Measurements from ENCODE around the gene CAMKK2.

DNA sequence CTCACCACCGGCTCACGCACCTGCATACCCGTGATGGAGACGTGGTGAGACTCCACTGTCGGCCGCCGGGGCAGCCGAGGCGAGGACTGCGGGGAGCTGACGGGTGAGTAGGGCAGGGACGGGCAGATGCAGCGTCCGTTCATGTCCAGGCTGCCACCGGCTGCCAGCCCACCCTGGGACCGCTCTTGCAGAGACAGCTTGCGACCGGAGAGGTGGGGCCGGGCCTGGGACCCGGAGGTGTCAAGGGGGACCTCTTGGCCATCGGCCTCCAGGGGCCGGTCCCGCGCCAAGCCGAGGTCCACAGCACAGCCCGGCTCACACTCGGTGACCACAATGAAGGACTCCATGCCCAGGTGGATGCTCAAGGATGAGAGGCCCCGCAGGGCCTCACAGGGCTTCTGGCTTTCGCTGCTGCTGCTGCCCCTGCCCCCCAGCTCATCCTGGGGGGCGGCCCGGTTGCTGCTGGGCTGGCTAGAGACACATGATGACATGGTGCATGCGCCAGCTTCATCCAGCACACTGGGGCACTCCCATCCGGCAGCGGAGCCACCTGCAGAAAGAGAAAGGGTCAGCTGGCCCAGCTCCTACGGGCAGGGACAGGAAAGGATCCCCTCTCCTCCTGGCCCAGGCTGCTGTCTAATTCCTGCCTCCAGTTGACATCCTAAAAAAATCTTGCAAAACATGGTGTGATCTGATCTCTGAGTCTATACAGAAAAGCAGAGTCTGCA is 22.3 kb downstream of the CAMKK2 start:
- TF ChIP-seq, protein P1, sequence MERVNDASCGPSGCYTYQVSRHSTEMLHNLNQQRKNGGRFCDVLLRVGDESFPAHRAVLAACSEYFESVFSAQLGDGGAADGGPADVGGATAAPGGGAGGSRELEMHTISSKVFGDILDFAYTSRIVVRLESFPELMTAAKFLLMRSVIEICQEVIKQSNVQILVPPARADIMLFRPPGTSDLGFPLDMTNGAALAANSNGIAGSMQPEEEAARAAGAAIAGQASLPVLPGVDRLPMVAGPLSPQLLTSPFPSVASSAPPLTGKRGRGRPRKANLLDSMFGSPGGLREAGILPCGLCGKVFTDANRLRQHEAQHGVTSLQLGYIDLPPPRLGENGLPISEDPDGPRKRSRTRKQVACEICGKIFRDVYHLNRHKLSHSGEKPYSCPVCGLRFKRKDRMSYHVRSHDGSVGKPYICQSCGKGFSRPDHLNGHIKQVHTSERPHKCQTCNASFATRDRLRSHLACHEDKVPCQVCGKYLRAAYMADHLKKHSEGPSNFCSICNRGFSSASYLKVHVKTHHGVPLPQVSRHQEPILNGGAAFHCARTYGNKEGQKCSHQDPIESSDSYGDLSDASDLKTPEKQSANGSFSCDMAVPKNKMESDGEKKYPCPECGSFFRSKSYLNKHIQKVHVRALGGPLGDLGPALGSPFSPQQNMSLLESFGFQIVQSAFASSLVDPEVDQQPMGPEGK (CRISPR knock-in tag; IDR thresholded peaks at IDR 0.05; ENCODE audit: borderline replicate concordance), result no peak
- TF ChIP-seq MEIS2 (IDR thresholded peaks at IDR 0.05; ENCODE audit: partially characterized antibody) (no peak), EP300 (IDR thresholded peaks at IDR 0.05; ENCODE audit: low read length) (no peak), ZNF24 (IDR thresholded peaks at IDR 0.05) (no peak), TBL1XR1 (IDR thresholded peaks at IDR 0.05; ENCODE audit: low read length in 2 of 2) (no peak), ERF (CRISPR knock-in tag; IDR thresholded peaks at IDR 0.05) (no peak), BDP1 (IDR thresholded peaks at IDR 0.05; ENCODE audit: insufficient read depth, insufficient read length) (no peak), GATAD2A (IDR thresholded peaks at IDR 0.05) (no peak), CBX5 (IDR thresholded peaks at IDR 0.05; ENCODE audit: borderline replicate concordance, low read depth) (no peak)
- TF ChIP-seq, protein P2, sequence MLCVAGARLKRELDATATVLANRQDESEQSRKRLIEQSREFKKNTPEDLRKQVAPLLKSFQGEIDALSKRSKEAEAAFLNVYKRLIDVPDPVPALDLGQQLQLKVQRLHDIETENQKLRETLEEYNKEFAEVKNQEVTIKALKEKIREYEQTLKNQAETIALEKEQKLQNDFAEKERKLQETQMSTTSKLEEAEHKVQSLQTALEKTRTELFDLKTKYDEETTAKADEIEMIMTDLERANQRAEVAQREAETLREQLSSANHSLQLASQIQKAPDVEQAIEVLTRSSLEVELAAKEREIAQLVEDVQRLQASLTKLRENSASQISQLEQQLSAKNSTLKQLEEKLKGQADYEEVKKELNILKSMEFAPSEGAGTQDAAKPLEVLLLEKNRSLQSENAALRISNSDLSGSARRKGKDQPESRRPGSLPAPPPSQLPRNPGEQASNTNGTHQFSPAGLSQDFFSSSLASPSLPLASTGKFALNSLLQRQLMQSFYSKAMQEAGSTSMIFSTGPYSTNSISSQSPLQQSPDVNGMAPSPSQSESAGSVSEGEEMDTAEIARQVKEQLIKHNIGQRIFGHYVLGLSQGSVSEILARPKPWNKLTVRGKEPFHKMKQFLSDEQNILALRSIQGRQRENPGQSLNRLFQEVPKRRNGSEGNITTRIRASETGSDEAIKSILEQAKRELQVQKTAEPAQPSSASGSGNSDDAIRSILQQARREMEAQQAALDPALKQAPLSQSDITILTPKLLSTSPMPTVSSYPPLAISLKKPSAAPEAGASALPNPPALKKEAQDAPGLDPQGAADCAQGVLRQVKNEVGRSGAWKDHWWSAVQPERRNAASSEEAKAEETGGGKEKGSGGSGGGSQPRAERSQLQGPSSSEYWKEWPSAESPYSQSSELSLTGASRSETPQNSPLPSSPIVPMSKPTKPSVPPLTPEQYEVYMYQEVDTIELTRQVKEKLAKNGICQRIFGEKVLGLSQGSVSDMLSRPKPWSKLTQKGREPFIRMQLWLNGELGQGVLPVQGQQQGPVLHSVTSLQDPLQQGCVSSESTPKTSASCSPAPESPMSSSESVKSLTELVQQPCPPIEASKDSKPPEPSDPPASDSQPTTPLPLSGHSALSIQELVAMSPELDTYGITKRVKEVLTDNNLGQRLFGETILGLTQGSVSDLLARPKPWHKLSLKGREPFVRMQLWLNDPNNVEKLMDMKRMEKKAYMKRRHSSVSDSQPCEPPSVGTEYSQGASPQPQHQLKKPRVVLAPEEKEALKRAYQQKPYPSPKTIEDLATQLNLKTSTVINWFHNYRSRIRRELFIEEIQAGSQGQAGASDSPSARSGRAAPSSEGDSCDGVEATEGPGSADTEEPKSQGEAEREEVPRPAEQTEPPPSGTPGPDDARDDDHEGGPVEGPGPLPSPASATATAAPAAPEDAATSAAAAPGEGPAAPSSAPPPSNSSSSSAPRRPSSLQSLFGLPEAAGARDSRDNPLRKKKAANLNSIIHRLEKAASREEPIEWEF (CRISPR knock-in tag; IDR thresholded peaks at IDR 0.05), result no peak
- TF ChIP-seq, protein P3, sequence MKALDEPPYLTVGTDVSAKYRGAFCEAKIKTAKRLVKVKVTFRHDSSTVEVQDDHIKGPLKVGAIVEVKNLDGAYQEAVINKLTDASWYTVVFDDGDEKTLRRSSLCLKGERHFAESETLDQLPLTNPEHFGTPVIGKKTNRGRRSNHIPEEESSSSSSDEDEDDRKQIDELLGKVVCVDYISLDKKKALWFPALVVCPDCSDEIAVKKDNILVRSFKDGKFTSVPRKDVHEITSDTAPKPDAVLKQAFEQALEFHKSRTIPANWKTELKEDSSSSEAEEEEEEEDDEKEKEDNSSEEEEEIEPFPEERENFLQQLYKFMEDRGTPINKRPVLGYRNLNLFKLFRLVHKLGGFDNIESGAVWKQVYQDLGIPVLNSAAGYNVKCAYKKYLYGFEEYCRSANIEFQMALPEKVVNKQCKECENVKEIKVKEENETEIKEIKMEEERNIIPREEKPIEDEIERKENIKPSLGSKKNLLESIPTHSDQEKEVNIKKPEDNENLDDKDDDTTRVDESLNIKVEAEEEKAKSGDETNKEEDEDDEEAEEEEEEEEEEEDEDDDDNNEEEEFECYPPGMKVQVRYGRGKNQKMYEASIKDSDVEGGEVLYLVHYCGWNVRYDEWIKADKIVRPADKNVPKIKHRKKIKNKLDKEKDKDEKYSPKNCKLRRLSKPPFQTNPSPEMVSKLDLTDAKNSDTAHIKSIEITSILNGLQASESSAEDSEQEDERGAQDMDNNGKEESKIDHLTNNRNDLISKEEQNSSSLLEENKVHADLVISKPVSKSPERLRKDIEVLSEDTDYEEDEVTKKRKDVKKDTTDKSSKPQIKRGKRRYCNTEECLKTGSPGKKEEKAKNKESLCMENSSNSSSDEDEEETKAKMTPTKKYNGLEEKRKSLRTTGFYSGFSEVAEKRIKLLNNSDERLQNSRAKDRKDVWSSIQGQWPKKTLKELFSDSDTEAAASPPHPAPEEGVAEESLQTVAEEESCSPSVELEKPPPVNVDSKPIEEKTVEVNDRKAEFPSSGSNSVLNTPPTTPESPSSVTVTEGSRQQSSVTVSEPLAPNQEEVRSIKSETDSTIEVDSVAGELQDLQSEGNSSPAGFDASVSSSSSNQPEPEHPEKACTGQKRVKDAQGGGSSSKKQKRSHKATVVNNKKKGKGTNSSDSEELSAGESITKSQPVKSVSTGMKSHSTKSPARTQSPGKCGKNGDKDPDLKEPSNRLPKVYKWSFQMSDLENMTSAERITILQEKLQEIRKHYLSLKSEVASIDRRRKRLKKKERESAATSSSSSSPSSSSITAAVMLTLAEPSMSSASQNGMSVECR (CRISPR knock-in tag; IDR thresholded peaks at IDR 0.05), result no peak
- TF ChIP-seq, protein P4, sequence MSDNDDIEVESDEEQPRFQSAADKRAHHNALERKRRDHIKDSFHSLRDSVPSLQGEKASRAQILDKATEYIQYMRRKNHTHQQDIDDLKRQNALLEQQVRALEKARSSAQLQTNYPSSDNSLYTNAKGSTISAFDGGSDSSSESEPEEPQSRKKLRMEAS (CRISPR knock-in tag; IDR thresholded peaks at IDR 0.05), result no peak
- TF ChIP-seq, protein P5, sequence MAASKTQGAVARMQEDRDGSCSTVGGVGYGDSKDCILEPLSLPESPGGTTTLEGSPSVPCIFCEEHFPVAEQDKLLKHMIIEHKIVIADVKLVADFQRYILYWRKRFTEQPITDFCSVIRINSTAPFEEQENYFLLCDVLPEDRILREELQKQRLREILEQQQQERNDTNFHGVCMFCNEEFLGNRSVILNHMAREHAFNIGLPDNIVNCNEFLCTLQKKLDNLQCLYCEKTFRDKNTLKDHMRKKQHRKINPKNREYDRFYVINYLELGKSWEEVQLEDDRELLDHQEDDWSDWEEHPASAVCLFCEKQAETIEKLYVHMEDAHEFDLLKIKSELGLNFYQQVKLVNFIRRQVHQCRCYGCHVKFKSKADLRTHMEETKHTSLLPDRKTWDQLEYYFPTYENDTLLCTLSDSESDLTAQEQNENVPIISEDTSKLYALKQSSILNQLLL (CRISPR knock-in tag; IDR thresholded peaks at IDR 0.05; ENCODE audit: borderline replicate concordance), result no peak
- TF ChIP-seq, protein P6, sequence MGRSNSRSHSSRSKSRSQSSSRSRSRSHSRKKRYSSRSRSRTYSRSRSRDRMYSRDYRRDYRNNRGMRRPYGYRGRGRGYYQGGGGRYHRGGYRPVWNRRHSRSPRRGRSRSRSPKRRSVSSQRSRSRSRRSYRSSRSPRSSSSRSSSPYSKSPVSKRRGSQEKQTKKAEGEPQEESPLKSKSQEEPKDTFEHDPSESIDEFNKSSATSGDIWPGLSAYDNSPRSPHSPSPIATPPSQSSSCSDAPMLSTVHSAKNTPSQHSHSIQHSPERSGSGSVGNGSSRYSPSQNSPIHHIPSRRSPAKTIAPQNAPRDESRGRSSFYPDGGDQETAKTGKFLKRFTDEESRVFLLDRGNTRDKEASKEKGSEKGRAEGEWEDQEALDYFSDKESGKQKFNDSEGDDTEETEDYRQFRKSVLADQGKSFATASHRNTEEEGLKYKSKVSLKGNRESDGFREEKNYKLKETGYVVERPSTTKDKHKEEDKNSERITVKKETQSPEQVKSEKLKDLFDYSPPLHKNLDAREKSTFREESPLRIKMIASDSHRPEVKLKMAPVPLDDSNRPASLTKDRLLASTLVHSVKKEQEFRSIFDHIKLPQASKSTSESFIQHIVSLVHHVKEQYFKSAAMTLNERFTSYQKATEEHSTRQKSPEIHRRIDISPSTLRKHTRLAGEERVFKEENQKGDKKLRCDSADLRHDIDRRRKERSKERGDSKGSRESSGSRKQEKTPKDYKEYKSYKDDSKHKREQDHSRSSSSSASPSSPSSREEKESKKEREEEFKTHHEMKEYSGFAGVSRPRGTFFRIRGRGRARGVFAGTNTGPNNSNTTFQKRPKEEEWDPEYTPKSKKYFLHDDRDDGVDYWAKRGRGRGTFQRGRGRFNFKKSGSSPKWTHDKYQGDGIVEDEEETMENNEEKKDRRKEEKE (IDR thresholded peaks at IDR 0.05; ENCODE audit: borderline replicate concordance in 1 of 2, control insufficient read depth in 1 of 2, low read depth in 2 of 2, low read length in 1 of 2), result no peak

Measured in K562 (cell line).